GM12873 (cell line): ENCODE measurements around the gene MINAR1.

Experiments
- TF ChIP-seq, protein P1 (sequence below): IDR thresholded peaks from 2 replicates; pipeline ENCODE4 v1.5.1; 2012; ENCODE audit warnings: low read depth, mild to moderate bottlenecking, moderate library complexity, low read length, control low read depth; ENCODE audit not compliant: insufficient read depth; ENCODE audit errors: missing control alignments

The MINAR1 gene

DNA sequence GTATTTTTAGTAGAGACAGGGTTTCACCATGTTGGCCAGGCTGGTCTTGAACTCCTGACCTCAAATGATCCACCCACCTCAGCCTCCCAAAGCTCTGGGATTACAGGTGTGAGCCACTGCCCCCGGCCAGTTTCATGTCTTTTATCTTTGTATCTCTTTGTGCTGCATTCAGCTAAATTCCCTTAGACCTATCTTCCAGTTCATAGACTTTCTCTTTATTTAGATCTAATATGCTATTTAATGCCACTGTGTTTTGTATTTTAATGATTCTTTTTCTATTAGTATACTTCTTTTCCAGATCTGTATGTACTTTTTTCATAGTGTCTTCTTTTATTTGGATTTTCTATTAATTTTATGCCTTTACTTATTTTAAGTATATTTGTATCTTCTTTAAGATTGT lies 14.9 kb downstream of the MINAR1 start:
- TF ChIP-seq, protein P1, sequence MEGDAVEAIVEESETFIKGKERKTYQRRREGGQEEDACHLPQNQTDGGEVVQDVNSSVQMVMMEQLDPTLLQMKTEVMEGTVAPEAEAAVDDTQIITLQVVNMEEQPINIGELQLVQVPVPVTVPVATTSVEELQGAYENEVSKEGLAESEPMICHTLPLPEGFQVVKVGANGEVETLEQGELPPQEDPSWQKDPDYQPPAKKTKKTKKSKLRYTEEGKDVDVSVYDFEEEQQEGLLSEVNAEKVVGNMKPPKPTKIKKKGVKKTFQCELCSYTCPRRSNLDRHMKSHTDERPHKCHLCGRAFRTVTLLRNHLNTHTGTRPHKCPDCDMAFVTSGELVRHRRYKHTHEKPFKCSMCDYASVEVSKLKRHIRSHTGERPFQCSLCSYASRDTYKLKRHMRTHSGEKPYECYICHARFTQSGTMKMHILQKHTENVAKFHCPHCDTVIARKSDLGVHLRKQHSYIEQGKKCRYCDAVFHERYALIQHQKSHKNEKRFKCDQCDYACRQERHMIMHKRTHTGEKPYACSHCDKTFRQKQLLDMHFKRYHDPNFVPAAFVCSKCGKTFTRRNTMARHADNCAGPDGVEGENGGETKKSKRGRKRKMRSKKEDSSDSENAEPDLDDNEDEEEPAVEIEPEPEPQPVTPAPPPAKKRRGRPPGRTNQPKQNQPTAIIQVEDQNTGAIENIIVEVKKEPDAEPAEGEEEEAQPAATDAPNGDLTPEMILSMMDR, result no peak

DNA sequence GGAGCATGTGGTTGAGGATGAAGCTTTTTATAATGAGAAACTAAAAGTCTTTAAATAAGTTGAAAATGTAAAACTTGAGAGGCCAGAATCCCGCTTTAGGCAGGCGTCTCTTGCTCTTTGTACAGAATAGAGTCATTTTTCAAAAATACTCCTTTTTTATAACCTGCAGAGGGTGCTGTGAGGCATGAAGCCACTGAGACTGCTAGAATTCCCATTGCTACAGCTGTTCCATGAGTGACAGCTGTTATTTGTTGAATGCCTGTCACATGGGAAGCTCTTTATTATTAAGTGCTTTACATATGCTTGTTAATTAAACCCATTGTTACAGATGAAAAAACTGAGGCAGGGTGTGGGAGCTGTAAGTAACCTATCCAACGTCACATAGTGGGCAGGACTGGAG lies 18.5 kb downstream of the MINAR1 start:
- TF ChIP-seq, protein P1, result no peak

DNA sequence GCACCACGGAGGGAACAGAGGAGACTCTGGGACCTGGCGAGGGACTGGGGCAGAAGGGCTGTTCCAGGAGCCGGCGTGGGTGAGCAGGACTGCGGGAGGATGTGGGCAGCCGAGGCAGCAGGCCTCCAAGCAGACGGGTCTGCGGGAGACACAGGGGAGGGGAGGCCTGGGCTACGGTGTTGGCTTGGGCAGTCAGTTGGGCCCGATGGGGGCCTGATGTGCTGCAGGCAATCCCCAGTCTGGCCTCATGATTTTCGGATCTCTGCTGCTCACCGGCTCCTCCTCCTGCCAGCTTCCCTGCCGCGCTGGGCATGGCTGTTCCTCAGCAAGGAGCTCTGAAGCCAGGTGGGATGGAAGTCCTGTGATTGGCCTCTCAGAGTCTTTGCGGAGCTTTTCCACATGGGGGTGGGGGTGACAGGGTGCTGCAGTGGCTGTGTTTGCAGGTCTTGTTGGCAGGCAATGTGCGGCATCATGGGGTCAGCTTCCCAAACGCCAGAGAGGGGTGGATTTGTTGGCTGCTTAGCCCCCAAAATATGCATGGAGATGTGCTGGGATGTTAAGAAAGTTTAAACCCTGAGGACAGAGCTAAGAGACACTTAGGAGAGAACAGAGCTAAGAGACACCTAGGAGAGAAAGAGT lies 19.3 kb downstream of the MINAR1 start:
- TF ChIP-seq, protein P1, result no peak

DNA sequence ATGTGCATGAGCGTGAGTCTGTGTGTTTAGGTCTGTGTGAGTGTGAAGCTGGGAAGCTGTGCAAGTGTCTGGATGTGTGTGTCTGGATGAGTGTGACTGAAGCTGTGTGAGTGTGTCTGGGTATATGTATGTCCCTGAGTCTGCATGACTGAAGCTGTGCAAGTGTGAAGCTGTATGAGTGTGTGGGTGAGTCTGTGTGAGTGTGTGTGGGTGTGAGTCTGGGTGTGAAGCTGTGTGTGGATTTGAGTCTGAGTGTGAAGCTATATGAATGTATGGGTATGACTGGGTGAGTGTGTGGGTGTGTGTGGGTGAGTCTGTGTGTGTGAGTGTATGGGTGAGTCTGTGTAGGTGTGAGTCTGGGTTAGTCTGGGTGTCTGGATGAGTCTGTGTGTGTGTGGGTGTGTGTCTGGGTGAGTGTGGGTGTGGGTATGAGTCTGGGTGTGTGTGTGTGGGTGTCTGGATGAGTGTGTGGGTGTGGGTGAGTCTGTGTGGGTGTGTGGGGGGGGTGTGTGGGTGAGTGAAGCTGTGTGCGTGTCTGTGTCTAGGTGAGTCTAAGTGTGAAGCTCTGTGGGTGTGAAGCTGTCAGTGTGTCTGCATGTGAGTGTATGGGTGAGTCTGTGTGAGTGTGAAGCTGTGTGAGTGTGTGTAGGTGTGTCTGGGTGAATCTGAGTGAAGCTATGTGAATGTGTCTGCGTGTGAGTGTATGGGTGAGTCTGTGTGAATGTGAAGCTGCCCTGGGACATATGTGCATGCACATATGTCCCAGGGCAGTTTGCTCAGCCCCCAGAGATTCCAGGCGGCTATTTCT lies 20.3 kb downstream of the MINAR1 start:
- TF ChIP-seq, protein P1, result no peak

DNA sequence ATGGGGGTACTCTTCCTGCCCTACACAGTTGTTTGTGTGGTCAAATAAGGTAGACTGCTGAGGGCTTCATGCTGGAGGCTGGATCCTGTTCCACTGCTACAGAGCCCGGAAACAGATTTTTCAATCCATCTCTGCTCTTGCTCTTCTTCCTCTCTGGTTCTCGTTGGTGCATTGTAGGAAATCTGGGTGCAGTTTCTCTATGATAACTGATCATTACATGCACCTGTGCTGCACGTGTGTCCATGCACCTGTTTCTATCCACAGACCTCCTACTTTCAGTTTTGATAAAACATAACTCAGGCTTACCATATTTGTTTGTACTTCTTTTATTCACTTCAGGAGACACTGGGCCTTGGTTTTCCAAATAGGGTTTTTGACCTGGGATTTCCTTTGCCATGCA lies 21.3 kb downstream of the MINAR1 start:
- TF ChIP-seq, protein P1, result no peak

DNA sequence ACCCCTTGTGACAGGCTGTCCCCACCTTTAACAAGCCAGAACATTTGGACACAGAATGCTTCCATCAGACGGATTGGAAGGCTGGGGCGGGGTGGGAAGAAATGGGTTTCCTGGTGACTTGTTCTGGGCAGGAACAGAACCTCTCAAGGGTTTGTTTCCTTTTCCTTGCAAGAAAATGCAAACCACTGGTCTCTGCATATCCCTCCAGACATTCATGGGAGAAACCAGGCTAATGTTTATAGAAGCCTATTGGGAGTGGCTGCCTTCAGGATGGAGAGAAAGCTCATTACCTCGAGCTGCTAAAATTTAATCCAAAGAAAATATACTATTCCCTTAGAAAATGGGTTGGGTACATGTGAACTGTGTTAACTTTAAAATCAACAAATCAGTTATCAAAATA lies 21.9 kb downstream of the MINAR1 start:
- TF ChIP-seq, protein P1, result no peak

DNA sequence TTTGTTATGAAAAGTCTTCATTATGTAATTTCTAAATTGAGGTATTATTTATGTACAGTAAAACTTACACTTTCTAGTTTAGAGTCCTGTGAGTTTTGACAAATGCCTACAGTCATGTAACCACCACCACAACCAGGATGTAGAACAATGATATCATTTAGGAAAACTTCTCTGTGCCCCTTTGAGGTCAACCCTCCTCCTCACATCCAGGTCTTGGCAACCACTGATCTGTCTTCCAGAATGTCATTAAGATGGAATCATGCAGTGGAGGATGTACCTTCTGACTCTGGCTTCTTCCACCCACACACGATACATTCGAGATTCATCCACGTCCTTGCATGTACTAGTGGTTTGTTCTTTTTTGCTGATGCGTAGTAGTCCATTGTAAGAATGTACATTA lies 23.2 kb downstream of the MINAR1 start:
- TF ChIP-seq, protein P1, result no peak
